ENCODE data around the gene ZRANB3.

DNA sequence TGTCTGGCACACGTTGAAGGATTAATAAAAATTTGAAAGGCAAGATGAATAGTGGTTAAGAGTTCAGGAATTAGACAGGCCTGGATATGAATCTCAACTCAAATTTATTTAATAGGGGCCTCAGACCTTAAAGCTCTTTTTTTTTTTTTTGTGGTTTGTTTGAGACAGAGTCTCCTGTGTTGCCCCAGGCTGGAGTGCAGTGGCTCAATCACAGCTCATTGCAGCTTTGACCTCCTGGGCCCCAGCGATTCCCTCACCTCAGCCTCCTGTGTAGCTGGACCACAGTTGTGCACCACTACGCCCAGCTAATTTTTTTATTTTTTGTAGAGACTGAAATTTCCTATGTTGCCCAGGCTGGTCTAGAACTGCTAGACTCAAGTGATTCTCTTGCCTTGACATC lies 3.0 kb downstream of the ZRANB3 start:
- TF ChIP-seq, protein P1, sequence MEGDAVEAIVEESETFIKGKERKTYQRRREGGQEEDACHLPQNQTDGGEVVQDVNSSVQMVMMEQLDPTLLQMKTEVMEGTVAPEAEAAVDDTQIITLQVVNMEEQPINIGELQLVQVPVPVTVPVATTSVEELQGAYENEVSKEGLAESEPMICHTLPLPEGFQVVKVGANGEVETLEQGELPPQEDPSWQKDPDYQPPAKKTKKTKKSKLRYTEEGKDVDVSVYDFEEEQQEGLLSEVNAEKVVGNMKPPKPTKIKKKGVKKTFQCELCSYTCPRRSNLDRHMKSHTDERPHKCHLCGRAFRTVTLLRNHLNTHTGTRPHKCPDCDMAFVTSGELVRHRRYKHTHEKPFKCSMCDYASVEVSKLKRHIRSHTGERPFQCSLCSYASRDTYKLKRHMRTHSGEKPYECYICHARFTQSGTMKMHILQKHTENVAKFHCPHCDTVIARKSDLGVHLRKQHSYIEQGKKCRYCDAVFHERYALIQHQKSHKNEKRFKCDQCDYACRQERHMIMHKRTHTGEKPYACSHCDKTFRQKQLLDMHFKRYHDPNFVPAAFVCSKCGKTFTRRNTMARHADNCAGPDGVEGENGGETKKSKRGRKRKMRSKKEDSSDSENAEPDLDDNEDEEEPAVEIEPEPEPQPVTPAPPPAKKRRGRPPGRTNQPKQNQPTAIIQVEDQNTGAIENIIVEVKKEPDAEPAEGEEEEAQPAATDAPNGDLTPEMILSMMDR (optimal IDR thresholded peaks at IDR 0.05 in 1 of 3, IDR thresholded peaks at IDR 0.05 in 1 of 3, conservative IDR thresholded peaks at IDR 0.05 in 1 of 3; ENCODE audit: extremely low read depth in 1 of 3, insufficient read depth in 2 of 3, low read length in 3 of 3): no peak
- no peak for TF ChIP-seq EZH2 (IDR thresholded peaks at IDR 0.05; ENCODE audit: low read length)
